ENCODE measurements around the gene PCSK9.

The PCSK9 gene

GRCh38 chr1:55047611-55048010 lies 8.3 kb downstream of the PCSK9 start:
- H3K9me3 ChIP-seq (ENCODE audit: control insufficient read depth, insufficient read depth, low read length) = no peaks in the 10 kb centered on the region
- no peak overlapping the region for H3K4me3 ChIP-seq (ENCODE audit: low read depth, low read length)
- H3K36me3 ChIP-seq (ENCODE audit: control insufficient read depth, insufficient read depth, low read length) = peaks cover 18% of the 10 kb centered on the region
- H3K4me1 ChIP-seq (ENCODE audit: control insufficient read depth, insufficient read depth, low read length) = no peaks in the 10 kb centered on the region
- no peaks in the 10 kb centered on the region for H3K27me3 ChIP-seq (ENCODE audit: control insufficient read depth, insufficient read depth, low read length)
- no peak overlapping the region for H3K9ac ChIP-seq (ENCODE audit: low read depth, low read length)

GRCh38 chr1:55048453-55049270 lies 9.3 kb downstream of the PCSK9 start:
- Histone ChIP-seq H3K27me3 (ENCODE audit: control insufficient read depth, insufficient read depth, low read length) (no peaks in the 10 kb centered on the region), H3K4me3 (ENCODE audit: low read depth, low read length) (no peak overlapping the region), H3K4me1 (ENCODE audit: control insufficient read depth, insufficient read depth, low read length) (no peaks in the 10 kb centered on the region), H3K36me3 (ENCODE audit: control insufficient read depth, insufficient read depth, low read length) (peaks cover 17% of the 10 kb centered on the region), H3K9me3 (ENCODE audit: control insufficient read depth, insufficient read depth, low read length) (no peaks in the 10 kb centered on the region), H3K9ac (ENCODE audit: low read depth, low read length) (no peak overlapping the region)

- Histone ChIP-seq H3K9ac (ENCODE audit: low read depth, low read length) (no peak overlapping the region), H3K27me3 (ENCODE audit: control insufficient read depth, insufficient read depth, low read length) (no peaks in the 10 kb centered on the region), H3K36me3 (ENCODE audit: control insufficient read depth, insufficient read depth, low read length) (peaks cover 15% of the 10 kb centered on the region), H3K4me3 (ENCODE audit: low read depth, low read length) (no peak overlapping the region), H3K4me1 (ENCODE audit: control insufficient read depth, insufficient read depth, low read length) (no peaks in the 10 kb centered on the region), H3K9me3 (ENCODE audit: control insufficient read depth, insufficient read depth, low read length) (no peaks in the 10 kb centered on the region)
Observed at GRCh38 chr1:55049271-55049913, 10.0 kb downstream of the PCSK9 start.

- peaks cover 15% of the 10 kb centered on the region for H3K36me3 ChIP-seq (ENCODE audit: control insufficient read depth, insufficient read depth, low read length)
- no peak overlapping the region for H3K9ac ChIP-seq (ENCODE audit: low read depth, low read length)
- no peaks in the 10 kb centered on the region for H3K4me1 ChIP-seq (ENCODE audit: control insufficient read depth, insufficient read depth, low read length)
Observed at GRCh38 chr1:55049914-55050278, 10.5 kb downstream of the PCSK9 start.

GRCh38 chr1:55050283-55050682 lies 10.9 kb downstream of the PCSK9 start:
- no peak overlapping the region for H3K9ac ChIP-seq (ENCODE audit: low read depth, low read length)
- H3K4me1 ChIP-seq (ENCODE audit: control insufficient read depth, insufficient read depth, low read length) = no peaks in the 10 kb centered on the region
- no peaks in the 10 kb centered on the region for H3K9me3 ChIP-seq (ENCODE audit: control insufficient read depth, insufficient read depth, low read length)
- H3K4me3 ChIP-seq (ENCODE audit: low read depth, low read length) = no peak overlapping the region
- H3K36me3 ChIP-seq (ENCODE audit: control insufficient read depth, insufficient read depth, low read length) = peaks cover 15% of the 10 kb centered on the region
- H3K27me3 ChIP-seq (ENCODE audit: control insufficient read depth, insufficient read depth, low read length) = no peaks in the 10 kb centered on the region

More at GRCh38 chr1:55049914-55050278, 10.5 kb downstream of the PCSK9 start:
- no peak overlapping the region for H3K4me3 ChIP-seq (ENCODE audit: low read depth, low read length)
- no peaks in the 10 kb centered on the region for H3K27me3 ChIP-seq (ENCODE audit: control insufficient read depth, insufficient read depth, low read length)
- no peaks in the 10 kb centered on the region for H3K9me3 ChIP-seq (ENCODE audit: control insufficient read depth, insufficient read depth, low read length)

- H3K4me3 ChIP-seq (ENCODE audit: low read depth, low read length) = no peak overlapping the region
- no peak overlapping the region for H3K9ac ChIP-seq (ENCODE audit: low read depth, low read length)
- no peaks in the 10 kb centered on the region for H3K4me1 ChIP-seq (ENCODE audit: control insufficient read depth, insufficient read depth, low read length)
- no peaks in the 10 kb centered on the region for H3K9me3 ChIP-seq (ENCODE audit: control insufficient read depth, insufficient read depth, low read length)
- peaks cover 18% of the 10 kb centered on the region for H3K36me3 ChIP-seq (ENCODE audit: control insufficient read depth, insufficient read depth, low read length)
- H3K27me3 ChIP-seq (ENCODE audit: control insufficient read depth, insufficient read depth, low read length) = no peaks in the 10 kb centered on the region
Observed at GRCh38 chr1:55051169-55051568, 11.8 kb downstream of the PCSK9 start.

GRCh38 chr1:55051621-55052020 lies 12.3 kb downstream of the PCSK9 start:
- Histone ChIP-seq H3K4me3 (ENCODE audit: low read depth, low read length) (no peak overlapping the region), H3K36me3 (ENCODE audit: control insufficient read depth, insufficient read depth, low read length) (peaks cover 19% of the 10 kb centered on the region), H3K9me3 (ENCODE audit: control insufficient read depth, insufficient read depth, low read length) (no peaks in the 10 kb centered on the region)

GRCh38 chr1:55052221-55053142 lies 13.1 kb downstream of the PCSK9 start:
- no peaks in the 10 kb centered on the region for H3K4me1 ChIP-seq (ENCODE audit: control insufficient read depth, insufficient read depth, low read length)
- H3K9ac ChIP-seq (ENCODE audit: low read depth, low read length) = no peak overlapping the region
- H3K36me3 ChIP-seq (ENCODE audit: control insufficient read depth, insufficient read depth, low read length) = peaks cover 25% of the 10 kb centered on the region
- no peaks in the 10 kb centered on the region for H3K9me3 ChIP-seq (ENCODE audit: control insufficient read depth, insufficient read depth, low read length)
- H3K27me3 ChIP-seq (ENCODE audit: control insufficient read depth, insufficient read depth, low read length) = no peaks in the 10 kb centered on the region
- H3K4me3 ChIP-seq (ENCODE audit: low read depth, low read length) = no peak overlapping the region

More at GRCh38 chr1:55051621-55052020, 12.3 kb downstream of the PCSK9 start:
- no peaks in the 10 kb centered on the region for H3K27me3 ChIP-seq (ENCODE audit: control insufficient read depth, insufficient read depth, low read length)
- no peak overlapping the region for H3K9ac ChIP-seq (ENCODE audit: low read depth, low read length)
- no peaks in the 10 kb centered on the region for H3K4me1 ChIP-seq (ENCODE audit: control insufficient read depth, insufficient read depth, low read length)

- no peak overlapping the region for H3K4me3 ChIP-seq (ENCODE audit: low read depth, low read length)
- H3K9me3 ChIP-seq (ENCODE audit: control insufficient read depth, insufficient read depth, low read length) = no peaks in the 10 kb centered on the region
- H3K36me3 ChIP-seq (ENCODE audit: control insufficient read depth, insufficient read depth, low read length) = peaks cover 27% of the 10 kb centered on the region
- no peaks in the 10 kb centered on the region for H3K27me3 ChIP-seq (ENCODE audit: control insufficient read depth, insufficient read depth, low read length)
- H3K4me1 ChIP-seq (ENCODE audit: control insufficient read depth, insufficient read depth, low read length) = no peaks in the 10 kb centered on the region
- H3K9ac ChIP-seq (ENCODE audit: low read depth, low read length) = no peak overlapping the region
Observed at GRCh38 chr1:55053265-55053954, 14.1 kb downstream of the PCSK9 start.

- H3K27me3 ChIP-seq (ENCODE audit: control insufficient read depth, insufficient read depth, low read length) = no peaks in the 10 kb centered on the region
- no peaks in the 10 kb centered on the region for H3K9me3 ChIP-seq (ENCODE audit: control insufficient read depth, insufficient read depth, low read length)
- no peaks in the 10 kb centered on the region for H3K4me1 ChIP-seq (ENCODE audit: control insufficient read depth, insufficient read depth, low read length)
- H3K36me3 ChIP-seq (ENCODE audit: control insufficient read depth, insufficient read depth, low read length) = peaks cover 23% of the 10 kb centered on the region
- no peak overlapping the region for H3K9ac ChIP-seq (ENCODE audit: low read depth, low read length)
- no peak overlapping the region for H3K4me3 ChIP-seq (ENCODE audit: low read depth, low read length)
Observed at GRCh38 chr1:55054396-55054795, 15.0 kb downstream of the PCSK9 start.

Data from iPS-15b (cell line).